H9 (cell line): ENCODE results near the gene SLC9B1. TPM values are rescaled to one million over a fixed set of nuclear protein-coding genes. Genes with fewer than 3 reads are reported as not detected.
"Not testable (repeated sequence)": the region's sequence is repeated elsewhere in the genome, so short reads cannot be mapped to it uniquely, and the experiment has no call there.

ENCODE experiments used
- DNase-seq: peaks from one replicate; pipeline ENCODE4 v3.0.0-alpha.2; 2017
- H2AFZ ChIP-seq: one replicate; pipeline ENCODE4 v1.6.1; 2013; ENCODE audit warnings: mild to moderate bottlenecking, low read length, control low read depth, moderate library complexity
- H2AK5ac ChIP-seq: 2 replicates; pipeline ENCODE4 v1.6.1; 2013; ENCODE audit warnings: low read length, control low read depth, mixed read lengths; ENCODE audit not compliant: insufficient read length
- H2BK120ac ChIP-seq: one replicate; pipeline ENCODE4 v1.6.1; 2013; ENCODE audit warnings: low read depth, mild to moderate bottlenecking, low read length, control low read depth, inconsistent platforms; ENCODE audit not compliant: poor library complexity, severe bottlenecking
- H2BK12ac ChIP-seq: 2 replicates; pipeline ENCODE4 v1.6.1; 2013; ENCODE audit warnings: low read length, control low read depth, mixed read lengths, low read depth; ENCODE audit not compliant: insufficient read length
- H2BK15ac ChIP-seq: 2 replicates; pipeline ENCODE4 v1.6.1; 2013; ENCODE audit warnings: low read depth, low read length, control low read depth
- H2BK20ac ChIP-seq: one replicate; pipeline ENCODE4 v1.6.1; 2013; ENCODE audit warnings: low read depth, mild to moderate bottlenecking, low read length, control low read depth, inconsistent platforms; ENCODE audit not compliant: poor library complexity, severe bottlenecking
- H2BK5ac ChIP-seq: 2 replicates; pipeline ENCODE4 v1.6.1; 2013; ENCODE audit warnings: low read length, control low read depth, mixed read lengths; ENCODE audit not compliant: insufficient read length
- H3K14ac ChIP-seq: 2 replicates; pipeline ENCODE4 v1.6.1; 2013; ENCODE audit warnings: low read length, control low read depth; ENCODE audit not compliant: insufficient read depth
- H3K18ac ChIP-seq: 2 replicates; pipeline ENCODE4 v1.6.1; 2013; ENCODE audit warnings: low read depth, mild to moderate bottlenecking, mixed read lengths, low read length, control low read depth; ENCODE audit not compliant: insufficient read length
- H3K23ac ChIP-seq: 2 replicates; pipeline ENCODE4 v1.6.1; 2013; ENCODE audit warnings: low read length, control low read depth, mixed read lengths, low read depth; ENCODE audit not compliant: insufficient read length
- H3K23me2 ChIP-seq: 2 replicates; pipeline ENCODE4 v1.6.1; 2013; ENCODE audit warnings: low read depth, mild to moderate bottlenecking, mixed read lengths, low read length, control low read depth; ENCODE audit not compliant: insufficient read length, poor library complexity, severe bottlenecking
- H3K27ac ChIP-seq: 2 replicates; pipeline ENCODE4 v1.5.1; 2013; ENCODE audit warnings: low read length, control low read depth, mixed read lengths, low read depth; ENCODE audit not compliant: insufficient read length
- H3K27me3 ChIP-seq: 2 replicates; pipeline ENCODE4 v1.6.1; 2013; ENCODE audit warnings: low read length, control low read depth, inconsistent platforms; ENCODE audit not compliant: insufficient read depth
- H3K4ac ChIP-seq: 2 replicates; pipeline ENCODE4 v1.6.1; 2013; ENCODE audit warnings: low read depth, mild to moderate bottlenecking, control low read depth, inconsistent platforms, low read length, moderate library complexity
- H3K4me1 ChIP-seq: 2 replicates; pipeline ENCODE4 v1.6.1; 2013; ENCODE audit warnings: low read length, control low read depth, inconsistent platforms; ENCODE audit not compliant: insufficient read depth
- H3K4me2 ChIP-seq: 2 replicates; pipeline ENCODE4 v1.6.1; 2013; ENCODE audit warnings: low read length, control low read depth, mixed read lengths; ENCODE audit not compliant: insufficient read length, insufficient read depth
- H3K56ac ChIP-seq: 2 replicates; pipeline ENCODE4 v1.6.1; 2013; ENCODE audit warnings: low read depth, mild to moderate bottlenecking, mixed read lengths, low read length, control low read depth; ENCODE audit not compliant: insufficient read length
- H3K79me1 ChIP-seq: 2 replicates; pipeline ENCODE4 v1.6.1; 2013; ENCODE audit warnings: low read depth, mild to moderate bottlenecking, moderate library complexity, low read length, control low read depth, inconsistent platforms; ENCODE audit not compliant: insufficient read depth, poor library complexity, severe bottlenecking
- H3K79me2 ChIP-seq: 2 replicates; pipeline ENCODE4 v1.6.1; 2013; ENCODE audit warnings: low read length, control low read depth, inconsistent platforms; ENCODE audit not compliant: insufficient read depth
- H3K9ac ChIP-seq: 2 replicates; pipeline ENCODE4 v1.6.1; 2013; ENCODE audit warnings: low read length, control low read depth, mixed read lengths; ENCODE audit not compliant: insufficient read length; ENCODE audit errors: extremely low read depth
- H3K9me3 ChIP-seq: one replicate; pipeline ENCODE4 v1.6.1; 2013; ENCODE audit warnings: low read depth, low read length, inconsistent platforms; ENCODE audit not compliant: control insufficient read depth
- H3T11ph ChIP-seq: one replicate; pipeline ENCODE4 v1.6.1; 2013; ENCODE audit warnings: mild to moderate bottlenecking, low read length, control low read depth, inconsistent platforms
- H4K20me1 ChIP-seq: one replicate; pipeline ENCODE4 v1.6.1; 2013; ENCODE audit not compliant: control insufficient read depth, insufficient read length, insufficient read depth
- H4K5ac ChIP-seq: 2 replicates; pipeline ENCODE4 v1.6.1; 2013; ENCODE audit warnings: low read depth, mild to moderate bottlenecking, mixed read lengths, low read length, control low read depth; ENCODE audit not compliant: insufficient read length
- H4K8ac ChIP-seq: replicated peaks from 2 replicates; pipeline ENCODE4 v1.6.1; 2013; ENCODE audit warnings: low read length, control low read depth, mixed read lengths, low read depth; ENCODE audit not compliant: insufficient read length
- H4K91ac ChIP-seq: 2 replicates; pipeline ENCODE4 v1.6.1; 2013; ENCODE audit warnings: low read depth, mild to moderate bottlenecking, moderate library complexity, mixed read lengths, low read length, control low read depth; ENCODE audit not compliant: insufficient read length
- H3K27ac Mint-ChIP-seq, 3 experiments: 2 replicates in 2 of 3; 3 replicates in 1 of 3; pipeline ENCODE4 v1.8.0; 2020 to 2021; ENCODE audit warnings: mixed read lengths in 3 of 3, mild to moderate bottlenecking in 1 of 3, moderate library complexity in 1 of 3
- H3K27me3 Mint-ChIP-seq: 2 replicates; pipeline ENCODE4 v1.8.0; 2021; ENCODE audit warnings: low read depth, mild to moderate bottlenecking, moderate library complexity, mixed read lengths
- H3K36me3 Mint-ChIP-seq, 3 experiments: 2 replicates in 2 of 3; 3 replicates in 1 of 3; pipeline ENCODE4 v1.8.0; 2020 to 2021; ENCODE audit warnings: low read depth in 3 of 3, mixed read lengths in 3 of 3; ENCODE audit not compliant: insufficient read depth in 1 of 3
- H3K4me1 Mint-ChIP-seq, 2 experiments: 2 replicates each; pipeline ENCODE4 v1.8.0; 2020; ENCODE audit warnings: mixed read lengths in 2 of 2
- H3K4me3 Mint-ChIP-seq, 2 experiments: 2 replicates in 1 of 2; 3 replicates in 1 of 2; pipeline ENCODE4 v1.8.0; 2020 to 2021; ENCODE audit warnings: mild to moderate bottlenecking in 2 of 2, mixed read lengths in 2 of 2, moderate library complexity in 1 of 2
- H3K9me3 Mint-ChIP-seq, 2 experiments: 2 replicates in 1 of 2; 3 replicates in 1 of 2; pipeline ENCODE4 v1.8.0; 2020; ENCODE audit warnings: mild to moderate bottlenecking in 2 of 2, mixed read lengths in 2 of 2, moderate library complexity in 1 of 2
- WGBS: extraction: QIAGEN DNeasy Blood & Tissue Kit; methylation state at CpG from one replicate; pipeline ENCODE4 v1.1.7; 2013; ENCODE audit warnings: missing lambda C conversion rate, low lambda C conversion rate, mixed read lengths; ENCODE audit not compliant: insufficient read length; ENCODE audit errors: extremely low coverage; 5-methylcytosine and 5-hydroxymethylcytosine counted together
- total RNA-seq: library from RNA; stranded (reverse); gene quantifications from 2 replicates; pipeline ENCODE4 v1.2.1, GENCODE V29; 2021
- TF ChIP-seq, protein P1 (sequence below): fragments of 200-600 bp; sonication (generic); conservative IDR thresholded peaks from 3 replicates; pipeline ENCODE4 v1.8.0; 2021; ENCODE audit warnings: antibody characterized with exemption, mild to moderate bottlenecking

SLC9B1 gene
- total RNA-seq, 1 experiment from 2014 or later = 0.59 TPM

DNA sequence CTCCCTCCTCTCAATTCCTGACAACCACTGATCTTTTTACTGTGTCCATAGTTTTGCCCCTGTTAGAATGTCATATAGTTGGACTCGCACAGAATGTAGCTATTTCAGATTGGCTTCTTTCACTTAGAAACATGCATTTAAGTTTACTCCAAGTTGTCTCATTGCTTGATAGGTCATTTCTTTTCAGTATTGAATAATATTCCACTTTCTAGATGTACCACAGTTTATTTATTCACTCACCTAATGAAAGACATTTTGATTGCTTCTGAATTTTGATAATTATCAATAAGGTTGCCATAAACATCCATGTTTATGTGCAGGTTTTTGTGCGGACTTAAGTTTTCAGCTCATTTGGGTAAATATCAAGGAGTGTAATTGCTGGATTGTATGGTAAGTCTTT is 38.5 kb downstream of the SLC9B1 start:
- Histone ChIP-seq H3K79me2 (no peaks in the 10 kb centered on the region), H3K27ac (no peak overlapping the region), H3K4ac (no peak overlapping the region), H4K91ac (no peak overlapping the region), H2AFZ (no peak overlapping the region), H2BK15ac (no peak overlapping the region), H3K4me1 (no peaks in the 10 kb centered on the region), H3K56ac (no peak overlapping the region), H2BK20ac (no peak overlapping the region), H2BK120ac (no peak overlapping the region), H3K4me2 (no peak overlapping the region), H2BK5ac (no peak overlapping the region), H4K5ac (no peak overlapping the region), H4K8ac (no peak overlapping the region), H3T11ph (no peak overlapping the region), H3K9me3 (no peaks in the 10 kb centered on the region), H3K14ac (no peak overlapping the region), H3K27me3 (no peaks in the 10 kb centered on the region), H3K18ac (no peak overlapping the region), H3K9ac (no peak overlapping the region), H4K20me1 (no peaks in the 10 kb centered on the region), H2BK12ac (no peak overlapping the region), H3K23ac (no peak overlapping the region), H3K23me2 (no peaks in the 10 kb centered on the region), H3K79me1 (no peaks in the 10 kb centered on the region), H2AK5ac (no peak overlapping the region)
- DNase-seq = no peak
- no CpG with 5 or more reads among the region's 2 CpGs for WGBS
- Mint-ChIP-seq H3K9me3 (peaks cover 3 to 6% of the 10 kb centered on the region in 2 experiments; a peak in 2 of 5 replicates), H3K27ac (no peak overlapping the region), H3K4me1 (peaks cover 4 to 5% of the 10 kb centered on the region in 2 experiments; a peak in 2 of 4 replicates), H3K4me3 (no peak overlapping the region), H3K36me3 (no peaks in the 10 kb centered on the region), H3K27me3 (no peaks in the 10 kb centered on the region)
- TF ChIP-seq, protein P1, sequence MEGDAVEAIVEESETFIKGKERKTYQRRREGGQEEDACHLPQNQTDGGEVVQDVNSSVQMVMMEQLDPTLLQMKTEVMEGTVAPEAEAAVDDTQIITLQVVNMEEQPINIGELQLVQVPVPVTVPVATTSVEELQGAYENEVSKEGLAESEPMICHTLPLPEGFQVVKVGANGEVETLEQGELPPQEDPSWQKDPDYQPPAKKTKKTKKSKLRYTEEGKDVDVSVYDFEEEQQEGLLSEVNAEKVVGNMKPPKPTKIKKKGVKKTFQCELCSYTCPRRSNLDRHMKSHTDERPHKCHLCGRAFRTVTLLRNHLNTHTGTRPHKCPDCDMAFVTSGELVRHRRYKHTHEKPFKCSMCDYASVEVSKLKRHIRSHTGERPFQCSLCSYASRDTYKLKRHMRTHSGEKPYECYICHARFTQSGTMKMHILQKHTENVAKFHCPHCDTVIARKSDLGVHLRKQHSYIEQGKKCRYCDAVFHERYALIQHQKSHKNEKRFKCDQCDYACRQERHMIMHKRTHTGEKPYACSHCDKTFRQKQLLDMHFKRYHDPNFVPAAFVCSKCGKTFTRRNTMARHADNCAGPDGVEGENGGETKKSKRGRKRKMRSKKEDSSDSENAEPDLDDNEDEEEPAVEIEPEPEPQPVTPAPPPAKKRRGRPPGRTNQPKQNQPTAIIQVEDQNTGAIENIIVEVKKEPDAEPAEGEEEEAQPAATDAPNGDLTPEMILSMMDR = no peak

DNA sequence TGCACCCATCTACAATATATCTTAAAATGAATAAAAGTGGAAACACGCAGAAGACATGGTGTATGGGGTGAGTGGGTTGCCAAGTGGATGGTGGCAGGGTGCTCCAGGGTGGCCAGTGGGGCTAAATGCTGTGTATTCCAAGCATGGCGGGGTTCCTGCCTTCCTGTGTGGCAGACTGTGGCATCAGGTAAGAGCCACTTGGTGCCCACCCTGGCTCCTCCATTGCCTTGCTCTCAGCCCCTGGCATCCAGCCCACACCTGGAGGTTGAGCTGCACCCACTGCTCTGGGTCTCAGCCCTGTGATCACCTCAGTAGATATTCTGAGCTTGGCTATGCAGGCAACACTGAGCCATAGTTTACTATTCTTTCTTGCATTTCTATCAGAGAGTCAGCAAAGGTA is 57.7 kb downstream of the SLC9B1 start:
- not testable (repeated sequence) for H3K27ac ChIP-seq, H3K4me1 ChIP-seq, H3T11ph ChIP-seq, H3K4me2 ChIP-seq, H3K27me3 ChIP-seq, H3K23me2 ChIP-seq, H2BK20ac ChIP-seq, DNase-seq, H2AFZ ChIP-seq, H4K20me1 ChIP-seq, H3K23ac ChIP-seq, H2BK12ac ChIP-seq, H2BK15ac ChIP-seq, H3K36me3 Mint-ChIP-seq, H4K91ac ChIP-seq, H4K8ac ChIP-seq, H3K79me2 ChIP-seq, H3K4me3 Mint-ChIP-seq, H3K9me3 Mint-ChIP-seq, H3K4me1 Mint-ChIP-seq, H4K5ac ChIP-seq, H2BK120ac ChIP-seq, H3K14ac ChIP-seq, H3K18ac ChIP-seq, H3K9ac ChIP-seq, H2AK5ac ChIP-seq, H3K9me3 ChIP-seq, H3K27me3 Mint-ChIP-seq, H3K4ac ChIP-seq, H2BK5ac ChIP-seq, H3K56ac ChIP-seq, H3K79me1 ChIP-seq, H3K27ac Mint-ChIP-seq
- WGBS = no CpG with 5 or more reads among the region's 2 CpGs
